Muscle of arm (tissue), 12 donors: ENCODE results near the gene ITGA7. TPM values are rescaled to one million over a fixed set of nuclear protein-coding genes. Genes with fewer than 3 reads are reported as not detected.
"Not testable (repeated sequence)": the region's sequence is repeated elsewhere in the genome, so short reads cannot be mapped to it uniquely, and the experiment has no call there.

Source experiments
- DNase-seq: peaks from one replicate; pipeline ENCODE4 v3.0.0-alpha.2; 2013
- polyA plus RNA-seq, 12 donors: library from polyadenylated mRNA; unstranded; fragments of 120-200 nt; gene quantifications; one replicate each; pipeline ENCODE4 v1.2.1, GENCODE V29; 2013; ENCODE audit not compliant: insufficient read length in 12 of 12

The ITGA7 gene
- polyA plus RNA-seq, 12 donors: 185 to 513 (median 349) TPM

GRCh38 chr12:55651299-55651683 lies 56.4 kb downstream of the ITGA7 start:
- DNase-seq: no peak

GRCh38 chr12:55650620-55651298 lies 56.9 kb downstream of the ITGA7 start:
- not testable (repeated sequence) for DNase-seq

- DNase-seq: no peak
Measured at GRCh38 chr12:55647027-55647426, 60.7 kb downstream of the ITGA7 start.

GRCh38 chr12:55644591-55644990 lies 63.1 kb downstream of the ITGA7 start:
- no peak for DNase-seq

GRCh38 chr12:55642669-55643068 lies 65.0 kb downstream of the ITGA7 start:
- no peak for DNase-seq

GRCh38 chr12:55642267-55642666 lies 65.4 kb downstream of the ITGA7 start:
- no peak for DNase-seq

- no peak for DNase-seq
Measured at GRCh38 chr12:55641595-55641994, 66.1 kb downstream of the ITGA7 start.

- DNase-seq: no peak
Measured at GRCh38 chr12:55637467-55637866, 70.2 kb downstream of the ITGA7 start.

- no peak for DNase-seq
Measured at GRCh38 chr12:55636853-55637252, 70.9 kb downstream of the ITGA7 start, which contains the start of gene OR10P1. Gene OR10P1, plus strand, starts transcription at chr12:55636892. Its CDS starts 0 bp downstream, at chr12:55636892.

- no peak for DNase-seq
Measured at GRCh38 chr12:55636116-55636655, 71.5 kb downstream of the ITGA7 start.

Other genes starting within 250 kb of the ITGA7 start
- not detected for gene OR6C70, start 237.8 kb downstream of the ITGA7 start, polyA plus RNA-seq
- not detected for gene OR6C68, start 215.5 kb downstream of the ITGA7 start, polyA plus RNA-seq
- not detected for gene OR6C4, start 158.3 kb downstream of the ITGA7 start, polyA plus RNA-seq
- gene OR2AP1, start 135.4 kb downstream of the ITGA7 start, polyA plus RNA-seq: not detected
- gene OR10P1, start 71.0 kb downstream of the ITGA7 start, polyA plus RNA-seq: not detected
- 100 to 1,000 TPM in 1 of 12 donors, 10 to 100 TPM in 10, not detected in 1; 74.6 to 114 (median 91.6) TPM for gene BLOC1S1, start 8.1 kb upstream of the ITGA7 start, polyA plus RNA-seq
- gene RDH5, start 12.5 kb upstream of the ITGA7 start, polyA plus RNA-seq: 10 to 100 TPM in 11 of 12 donors, not detected in 1; 10.4 to 50.8 (median 38.0) TPM
- gene CD63, start 21.1 kb upstream of the ITGA7 start, polyA plus RNA-seq: 100 to 1,000 TPM; 417 to 887 (median 763) TPM
- gene GDF11, start 35.2 kb upstream of the ITGA7 start, polyA plus RNA-seq: 10 to 100 TPM in 10 of 12 donors, 1 to 10 TPM in 2; 8.4 to 47.6 (median 13.4) TPM
- 10 to 100 TPM in 11 of 12 donors, not detected in 1; 60.8 to 94.0 (median 83.5) TPM for gene SARNP, start 109.8 kb upstream of the ITGA7 start, polyA plus RNA-seq
- gene ORMDL2, start 110.1 kb upstream of the ITGA7 start, polyA plus RNA-seq: 10 to 100 TPM in 11 of 12 donors, not detected in 1; 13.1 to 20.8 (median 17.6) TPM
- 10 to 100 TPM in 11 of 12 donors, not detected in 1; 18.6 to 27.5 (median 24.4) TPM for gene DNAJC14, start 121.7 kb upstream of the ITGA7 start, polyA plus RNA-seq
- gene MMP19, start 135.0 kb upstream of the ITGA7 start, polyA plus RNA-seq: 10 to 100 TPM in 1 of 12 donors, 1 to 10 TPM in 9, not detected in 2; 1.5 to 11.2 (median 2.3) TPM
- 10 to 100 TPM in 11 of 12 donors, not detected in 1; 18.2 to 35.9 (median 21.8) TPM for gene PYM1, start 220.0 kb upstream of the ITGA7 start, polyA plus RNA-seq
- gene DGKA, start 223.3 kb upstream of the ITGA7 start, polyA plus RNA-seq: 100 to 1,000 TPM in 1 of 12 donors, 10 to 100 TPM in 9, not detected in 2; 10.1 to 108 (median 15.3) TPM